ENCODE measurements around the gene ZBTB4. TPM values are rescaled to one million over a fixed set of nuclear protein-coding genes. Genes with fewer than 3 reads are reported as not detected.

ZBTB4 gene
- total and polyA plus RNA-seq, 9 of the 15 experiments (the other 6 are each of a cell fraction or from before 2014, with no cell fraction given) = 0.92 to 6.9 (median 3.3) TPM

- TF ChIP-seq MGA (IDR thresholded peaks at IDR 0.05) (no peak), ESRRB (CRISPR knock-in tag; IDR thresholded peaks at IDR 0.05; ENCODE audit: borderline replicate concordance) (no peak), CREB5 (CRISPR knock-in tag; IDR thresholded peaks at IDR 0.05) (no peak), TAF15 (IDR thresholded peaks at IDR 0.05; ENCODE audit: low read depth, low read length) (no peak), YBX1 (IDR thresholded peaks at IDR 0.05) (no peak), ZNF445 (CRISPR knock-in tag; IDR thresholded peaks at IDR 0.05; ENCODE audit: low read depth) (no peak), ZNF431 (CRISPR knock-in tag; IDR thresholded peaks at IDR 0.05) (no peak), SPI1 (IDR thresholded peaks at IDR 0.05; ENCODE audit: borderline replicate concordance, low read depth, low read length) (no peak), RBM15 (IDR thresholded peaks at IDR 0.05; ENCODE audit: insufficient read depth, low read length) (no peak), THAP12 (CRISPR knock-in tag; IDR thresholded peaks at IDR 0.05) (no peak), HOXB6 (CRISPR knock-in tag; IDR thresholded peaks at IDR 0.05; ENCODE audit: borderline replicate concordance) (no peak), SIN3B (IDR thresholded peaks at IDR 0.05; ENCODE audit: low read depth) (no peak), C11orf30 (IDR thresholded peaks at IDR 0.05; ENCODE audit: low read depth) (no peak), ZNF778 (CRISPR knock-in tag; IDR thresholded peaks at IDR 0.05) (no peak)
These were observed 38.2 kb downstream of the ZBTB4 start (continued) for GRCh38 chr17:7441266-7441665.
